SK-N-SH (cell line): ENCODE measurements around the gene MXD3. TPM values are rescaled to one million over a fixed set of nuclear protein-coding genes. Genes with fewer than 3 reads are reported as not detected.
"Not testable (repeated sequence)": the region's sequence is repeated elsewhere in the genome, so short reads cannot be mapped to it uniquely, and the experiment has no call there.

Experiments
- CTCF ChIA-PET: fragments of 300-600, 350-600 bp; formaldehyde crosslinking; extraction: SDS; loops from one replicate; lab custom pipeline; 2021; lab: Yijun Ruan, JAX
- POLR2A ChIA-PET: fragments of 350-600 bp; sonication (Branson Sonifier 250); formaldehyde crosslinking; extraction: SDS; loops from one replicate; lab custom pipeline; 2020; ENCODE audit warnings: antibody characterized with exemption, inconsistent platforms; lab: Yijun Ruan, JAX
- DNase-seq: peaks from one replicate; pipeline ENCODE4 v3.0.0; 2012
- H2AFZ ChIP-seq: fragments of 200-600 bp; sonication (generic); 2 replicates; pipeline ENCODE4 v1.8.1; 2016; ENCODE audit warnings: antibody characterized with exemption, mild to moderate bottlenecking, low read depth
- H3F3A ChIP-seq: fragments of 200-600 bp; sonication (generic); replicated peaks from 2 replicates; pipeline ENCODE3; 2016; ENCODE audit warnings: antibody characterized with exemption, mild to moderate bottlenecking; ENCODE audit not compliant: insufficient read depth
- H3K27ac ChIP-seq, 2 experiments: fragments of 200-500 bp in 1 of 2; fragments of 200-600 bp in 1 of 2; sonication (Bioruptor generic) in 1 of 2; sonication (generic), shearing (Covaris generic) in 1 of 2; 2 replicates each; pipeline versions ENCODE4 v1.5.1 to v1.6.1; 2014 to 2016; ENCODE audit warnings: low read depth in 2 of 2, inconsistent platforms in 1 of 2, low read length in 1 of 2, mild to moderate bottlenecking in 1 of 2, mixed read lengths in 1 of 2
- H3K27me3 ChIP-seq: fragments of 200-600 bp; sonication (generic), shearing (Covaris generic); 2 replicates; pipeline ENCODE4 v1.6.1; 2016; ENCODE audit warnings: mixed run types; ENCODE audit not compliant: insufficient read depth
- H3K36me3 ChIP-seq, 2 experiments: fragments of 200-500 bp in 1 of 2; fragments of 200-600 bp in 1 of 2; sonication (Bioruptor generic) in 1 of 2; sonication (generic) in 1 of 2; replicated peaks in 1 of 2; 2 replicates each; pipeline versions ENCODE3 to v1.5.1; 2014 to 2016; ENCODE audit warnings: low read length in 1 of 2, mild to moderate bottlenecking in 1 of 2; ENCODE audit not compliant: insufficient read depth in 2 of 2, control insufficient read depth in 1 of 2
- H3K4me1 ChIP-seq, 2 experiments: fragments of 200-500 bp in 1 of 2; fragments of 200-600 bp in 1 of 2; sonication (Bioruptor generic) in 1 of 2; sonication (generic), shearing (Covaris generic) in 1 of 2; 2 replicates each; pipeline versions ENCODE4 v1.5.1 to v1.6.1; 2014 to 2016; ENCODE audit warnings: low read depth in 1 of 2, low read length in 1 of 2, mixed run types in 1 of 2; ENCODE audit not compliant: insufficient read depth in 2 of 2, control insufficient read depth in 1 of 2
- H3K4me2 ChIP-seq: fragments of 200-600 bp; sonication (generic), shearing (Covaris generic); 2 replicates; pipeline ENCODE4 v1.6.1; 2017; ENCODE audit warnings: mixed run types
- H3K4me3 ChIP-seq, 2 experiments: fragments of 200-500 bp in 1 of 2; fragments of 200-600 bp in 1 of 2; sonication (Bioruptor generic) in 1 of 2; sonication (generic), shearing (Covaris generic) in 1 of 2; 2 replicates each; pipeline versions ENCODE4 v1.5.1 to v1.8.1; 2014 to 2016; ENCODE audit warnings: low read depth in 2 of 2, inconsistent platforms in 1 of 2, low read length in 1 of 2, mild to moderate bottlenecking in 1 of 2, mixed read lengths in 1 of 2, moderate library complexity in 1 of 2
- H3K79me2 ChIP-seq: fragments of 200-600 bp; sonication (generic); 2 replicates; pipeline ENCODE4 v1.8.1; 2017; ENCODE audit warnings: mild to moderate bottlenecking; ENCODE audit not compliant: insufficient read depth
- H3K9ac ChIP-seq: fragments of 200-600 bp; sonication (generic); 2 replicates; pipeline ENCODE4 v1.6.1; 2017; ENCODE audit warnings: mixed run types
- H3K9me2 ChIP-seq: fragments of 200-600 bp; sonication (generic); 2 replicates; pipeline ENCODE4 v1.6.1; 2017; ENCODE audit warnings: mixed run types
- H3K9me3 ChIP-seq: fragments of 200-600 bp; sonication (generic); 2 replicates; pipeline ENCODE4 v1.6.1; 2017; ENCODE audit warnings: mixed run types, mild to moderate bottlenecking, moderate library complexity
- H4K20me1 ChIP-seq: fragments of 200-600 bp; sonication (generic); 2 replicates; pipeline ENCODE4 v1.6.1; 2017; ENCODE audit warnings: mild to moderate bottlenecking, mixed run types; ENCODE audit not compliant: insufficient read depth
- CHD2 ChIP-seq: fragments of 150-350 bp; IDR thresholded peaks from 2 replicates; pipeline ENCODE4 v1.6.1; 2018; ENCODE audit warnings: low read length; ENCODE audit not compliant: partially characterized antibody
- EP300 ChIP-seq, 2 experiments: IDR thresholded peaks; 2 replicates each; pipeline versions ENCODE4 v1.4.0 to v1.6.1; 2012; ENCODE audit warnings: borderline replicate concordance in 1 of 2, low read depth in 1 of 2, low read length in 1 of 2
- FOSL2 ChIP-seq: IDR thresholded peaks from 2 replicates; pipeline ENCODE4 v1.4.0; 2012; ENCODE audit warnings: low read depth, mild to moderate bottlenecking, moderate library complexity, borderline replicate concordance
- FOXM1 ChIP-seq: IDR thresholded peaks from 2 replicates; pipeline ENCODE4 v1.4.0; 2012; ENCODE audit warnings: low read depth, mild to moderate bottlenecking
- POLR2AphosphoS5 ChIP-seq: IDR thresholded peaks from 2 replicates; pipeline ENCODE4 v1.6.1; 2012; ENCODE audit warnings: low read depth, low read length
- SIN3A ChIP-seq: IDR thresholded peaks from 2 replicates; pipeline ENCODE4 v1.6.1; 2012; ENCODE audit warnings: low read depth, mild to moderate bottlenecking, low read length, moderate library complexity, borderline replicate concordance
- TCF12 ChIP-seq: IDR thresholded peaks from 2 replicates; pipeline ENCODE4 v1.4.0; 2012
- USF1 ChIP-seq: IDR thresholded peaks from 2 replicates; pipeline ENCODE4 v1.4.0; 2012; ENCODE audit warnings: low read depth, borderline replicate concordance
- ZBTB33 ChIP-seq: IDR thresholded peaks from 2 replicates; pipeline ENCODE4 v1.4.0; 2012; ENCODE audit warnings: low read depth, borderline replicate concordance
- WGBS: methylation state at CpG from one replicate; pipeline ENCODE4 v1.1.6; 2017; ENCODE audit warnings: low lambda C conversion rate; 5-methylcytosine and 5-hydroxymethylcytosine counted together
- polyA plus RNA-seq, 3 experiments: library from polyadenylated mRNA; depleted of rRNA; stranded (reverse); fragments of >200 nt; gene quantifications; 2 replicates each; pipeline ENCODE4 v1.2.3, GENCODE V29; 2012

Gene MXD3
- polyA plus RNA-seq, 1 of the 3 experiments (the other 2 are of a cell fraction), result 22.6 TPM

- not testable (repeated sequence) for H3K36me3 ChIP-seq, H4K20me1 ChIP-seq, H3K79me2 ChIP-seq, H3K9ac ChIP-seq, H2AFZ ChIP-seq, H3K9me3 ChIP-seq, H3K4me3 ChIP-seq, H3F3A ChIP-seq, H3K27me3 ChIP-seq, H3K27ac ChIP-seq, H3K9me2 ChIP-seq, DNase-seq, H3K4me2 ChIP-seq
- POLR2A ChIA-PET, result interaction anchor here (0.6 to 1.7 kb wide), 2 partner anchors 8 to 158 kb away, joined by 3 to 8 read pairs; partner anchors contain the start of gene LMAN2
- CTCF ChIA-PET, result interaction anchor here (1.0 to 1.7 kb wide), 6 partner anchors 9 to 97 kb away, joined by 4 to 8 read pairs (median 5); partner anchors contain the start of gene LMAN2
- H3K4me1 ChIP-seq, result peaks cover 4 to 18% of the 10 kb centered on the region in 2 experiments; a peak in 2 of 4 replicates
- WGBS, result no CpG with 5 or more reads among the region's 7 CpGs
Measured at GRCh38 chr5:177360740-177361139, 49.0 kb upstream of the MXD3 start.

- POLR2A ChIA-PET, result no interaction called here
- no peaks in the 10 kb centered on the region for H3K9me3 ChIP-seq
- no peaks in the 10 kb centered on the region for H4K20me1 ChIP-seq
- no peak for TF ChIP-seq ZBTB33
- no peak for TF ChIP-seq USF1
- no peak for TF ChIP-seq POLR2AphosphoS5
- no peak for TF ChIP-seq TCF12
- no peak for TF ChIP-seq EP300 (IDR thresholded peaks at IDR 0.05; ENCODE audit: borderline replicate concordance in 1 of 2, low read depth in 1 of 2, low read length in 1 of 2)
- TF ChIP-seq FOSL2, result no peak
- TF ChIP-seq CHD2, result no peak
- TF ChIP-seq SIN3A, result no peak
- TF ChIP-seq FOXM1, result no peak
- TF ChIP-seq, all 33 proteins: peak for 0
- WGBS, result 64% methylated on average over 3 of the region's 3 CpGs
- Histone ChIP-seq H3K27me3 (no peaks in the 10 kb centered on the region), H3K79me2 (no peaks in the 10 kb centered on the region), H3K9me2 (no peaks in the 10 kb centered on the region), H3K36me3 (no peaks in the 10 kb centered on the region), H3F3A (no peaks in the 10 kb centered on the region), H3K27ac (no peak overlapping the region), H2AFZ (no peak overlapping the region), H3K4me1 (peaks cover 4 to 15% of the 10 kb centered on the region in 2 experiments; a peak in 2 of 4 replicates), H3K4me2 (no peak overlapping the region), H3K4me3 (no peak overlapping the region), H3K9ac (no peak overlapping the region)
- no peak for DNase-seq
- CTCF ChIA-PET, result interaction anchor here (1.7 kb wide), 2 partner anchors 10 to 97 kb away, joined by 4 to 8 read pairs; no protein-coding TSS in a partner anchor
Measured at GRCh38 chr5:177359860-177360259, 48.2 kb upstream of the MXD3 start.
